ENCODE data around the gene TMIGD1. TPM values are rescaled to one million over a fixed set of nuclear protein-coding genes. Genes with fewer than 3 reads are reported as not detected.
A peak's percentile ranks its signal among the peaks of the same experiment; 100 is the strongest.

The TMIGD1 gene
- not detected in 2 replicates for total RNA-seq (2014; rRNA removed; shearing (Covaris generic))

DNA sequence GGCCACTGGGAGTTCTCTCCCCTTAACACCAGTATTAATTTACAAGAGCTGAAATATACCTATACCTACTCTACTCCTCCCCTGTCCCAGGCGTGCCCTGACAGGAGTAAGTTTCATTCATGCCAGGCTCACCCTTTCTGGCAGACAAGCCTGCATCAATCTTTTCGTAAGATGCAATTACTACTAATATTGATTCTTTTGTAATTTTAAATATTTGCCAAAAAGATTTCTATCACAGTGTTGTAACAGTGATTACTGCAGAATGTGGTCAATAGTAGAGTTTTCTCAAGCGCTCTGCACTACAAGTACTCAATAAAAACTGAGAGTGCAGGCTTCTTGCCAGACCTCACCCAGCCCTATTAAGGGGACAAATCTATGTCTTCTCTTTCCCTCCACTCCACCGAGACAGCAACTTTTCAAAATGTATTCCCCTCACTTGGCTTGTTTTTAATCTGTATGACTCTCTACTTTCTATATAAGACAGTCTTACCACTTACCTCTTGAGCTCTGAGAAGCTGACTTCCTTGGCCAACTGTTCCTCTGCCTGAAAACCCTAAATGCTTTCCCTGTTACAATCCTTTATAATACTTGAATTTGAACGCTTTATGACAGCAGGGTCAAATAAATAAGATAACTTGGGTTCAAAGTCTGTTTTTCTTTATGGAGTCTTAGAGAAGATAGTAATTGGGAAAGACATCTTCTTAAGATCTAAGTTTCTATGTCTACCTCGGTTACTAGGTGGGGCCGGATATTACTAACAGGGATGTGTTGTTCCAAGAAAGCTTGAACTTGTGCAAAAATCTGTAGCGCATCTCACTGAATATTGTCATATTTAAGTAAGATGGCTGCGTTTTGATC is at the start of gene TMIGD1:
TSS of gene TMIGD1 (minus strand) at position 555 of the 858 bp plus-strand sequence. CDS start 1,924 bp downstream, outside the sequence.
- no peak for DNase-seq (ENCODE audit: low spot score)

GRCh38 chr17:30382345-30382744 is 48.5 kb upstream of the TMIGD1 start:
- DNase-seq (ENCODE audit: low spot score) = no peak

DNA sequence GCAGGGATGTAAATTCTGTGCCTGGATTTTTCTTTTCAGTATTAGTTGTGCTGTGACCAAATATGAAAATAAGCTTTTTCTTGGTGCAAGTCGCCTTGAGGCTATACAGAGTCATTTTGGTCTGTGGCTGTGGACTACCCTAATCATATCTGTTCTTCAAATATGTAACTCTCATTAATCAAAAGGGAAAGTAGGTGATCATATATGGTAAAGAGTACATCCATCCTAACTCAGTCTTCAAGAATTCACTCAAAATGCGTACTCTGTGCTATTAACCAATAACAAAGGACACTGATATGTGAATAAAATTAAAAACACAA is 47.4 kb upstream of the TMIGD1 start:
- no peak for DNase-seq (ENCODE audit: low spot score)

DNA sequence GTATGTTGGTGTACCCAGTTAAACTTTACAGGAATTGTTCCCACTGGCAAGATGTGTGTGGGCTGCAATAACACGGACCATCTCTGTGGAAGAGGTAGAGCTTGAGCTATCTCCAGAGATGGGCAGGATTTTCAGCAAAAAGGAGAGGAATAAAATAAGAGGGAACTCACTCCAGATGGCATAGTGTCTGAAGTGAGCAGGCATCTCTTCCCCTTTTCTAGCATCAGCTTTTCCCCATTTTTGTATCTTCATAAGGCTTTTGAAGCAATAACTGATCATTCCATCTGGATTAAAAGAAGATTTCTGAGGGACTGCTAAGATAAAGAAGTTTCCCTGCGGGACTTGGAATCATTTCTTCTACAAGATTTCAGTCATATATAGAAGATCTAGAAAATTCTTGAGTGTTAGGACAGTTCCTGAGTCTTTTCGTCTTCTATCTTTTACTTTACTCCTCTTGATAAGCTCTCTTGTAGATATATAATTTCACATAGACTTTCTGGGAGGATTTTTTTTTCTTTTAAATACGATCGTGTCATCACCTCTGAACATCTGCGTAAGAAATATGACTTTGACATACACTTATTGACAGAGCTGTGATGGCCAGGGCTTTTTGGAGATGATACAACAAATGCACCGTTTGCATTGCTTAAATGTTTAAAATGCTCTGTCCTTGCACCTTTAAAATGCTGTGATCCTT is 46.9 kb upstream of the TMIGD1 start:
- no peak for DNase-seq (ENCODE audit: low spot score)

- DNase-seq (ENCODE audit: low spot score) = peak; percentile 54
Measured at GRCh38 chr17:30379903-30380381, 46.1 kb upstream of the TMIGD1 start.

GRCh38 chr17:30379303-30379902 is 45.5 kb upstream of the TMIGD1 start:
- DNase-seq (ENCODE audit: low spot score) = no peak

DNA sequence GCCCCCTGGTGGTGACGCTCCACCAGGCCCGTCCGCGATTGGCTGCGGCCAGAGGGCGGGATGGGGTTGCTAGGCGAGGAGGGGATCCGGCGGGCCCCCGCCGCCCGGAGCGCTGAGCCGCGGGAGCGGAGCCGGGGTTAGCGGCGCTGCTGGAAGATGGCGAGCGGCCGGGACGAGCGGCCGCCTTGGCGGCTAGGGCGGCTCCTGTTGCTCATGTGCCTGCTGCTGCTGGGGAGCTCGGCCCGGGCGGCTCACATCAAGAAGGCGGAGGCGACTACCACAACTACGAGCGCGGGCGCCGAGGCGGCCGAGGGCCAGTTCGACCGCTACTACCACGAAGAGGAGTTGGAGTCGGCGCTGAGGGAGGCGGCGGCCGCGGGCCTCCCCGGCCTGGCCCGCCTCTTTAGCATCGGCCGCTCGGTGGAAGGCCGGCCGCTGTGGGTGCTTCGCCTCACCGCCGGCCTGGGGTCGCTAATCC is 45.0 kb upstream of the TMIGD1 start, which contains the start of gene CPD:
TSS of gene CPD (plus strand) at position 103 of the 478 bp plus-strand sequence. CDS start at position 157, 54 bp downstream.
- DNase-seq (ENCODE audit: low spot score) = peak; percentile 97

DNA sequence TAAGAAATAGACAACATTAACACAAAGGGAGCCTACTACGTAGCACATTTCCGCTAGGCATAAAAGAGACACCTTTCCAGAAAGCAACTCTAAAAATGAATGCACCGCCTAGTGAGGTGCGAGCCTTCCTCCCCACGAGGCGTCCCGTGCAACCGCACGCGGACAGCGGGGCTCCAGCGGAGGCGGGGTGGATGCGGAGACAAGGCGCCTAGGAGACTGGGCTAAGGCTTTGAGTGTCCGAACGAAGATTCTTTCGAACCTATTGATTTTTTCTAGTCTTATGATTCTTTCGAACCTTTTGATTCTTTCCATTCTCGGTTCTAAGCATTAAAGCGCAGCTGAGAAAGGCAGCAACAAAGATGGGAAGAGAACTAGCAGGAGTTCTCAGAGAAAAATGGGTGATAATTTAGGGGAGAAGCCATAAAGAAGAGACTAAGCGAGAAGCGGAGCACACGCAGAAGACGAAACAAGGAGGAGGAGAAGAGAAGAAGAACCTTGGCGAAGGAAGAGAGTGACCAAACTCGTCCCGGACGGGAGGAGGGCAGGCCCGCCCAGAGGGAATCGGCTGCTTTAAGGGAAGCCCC is 44.5 kb upstream of the TMIGD1 start:
- DNase-seq (ENCODE audit: low spot score) = no peak

- no peak for DNase-seq (ENCODE audit: low spot score)
Measured at GRCh38 chr17:30377574-30378240, 43.9 kb upstream of the TMIGD1 start.

GRCh38 chr17:30376621-30377452 is 43.0 kb upstream of the TMIGD1 start:
- peak; percentile 57 for DNase-seq (ENCODE audit: low spot score)

- no peak for DNase-seq (ENCODE audit: low spot score)
Measured at GRCh38 chr17:30375661-30376060, 41.8 kb upstream of the TMIGD1 start.

- no peak for DNase-seq (ENCODE audit: low spot score)
Measured at GRCh38 chr17:30372755-30373154, 38.9 kb upstream of the TMIGD1 start.

DNA sequence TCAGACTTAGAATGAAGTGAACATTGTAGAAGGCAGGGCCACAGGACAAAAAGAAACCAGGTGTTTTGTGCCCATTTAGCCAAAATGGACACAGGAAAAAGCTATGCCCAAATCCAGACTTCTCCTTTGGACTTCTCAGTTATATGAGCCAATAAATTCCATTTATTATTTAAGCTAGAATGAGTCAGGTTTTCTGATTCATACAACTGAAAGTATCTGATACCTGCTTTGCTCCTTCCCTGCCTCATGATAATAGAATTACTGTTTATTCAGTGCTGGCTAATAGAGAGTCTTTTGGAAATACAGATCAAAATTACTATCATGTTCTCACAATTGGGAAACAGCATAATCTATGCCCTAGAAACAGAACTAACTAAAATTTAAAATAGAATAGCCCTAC is 36.1 kb upstream of the TMIGD1 start:
- peak; percentile 7 for DNase-seq (ENCODE audit: low spot score)

- DNase-seq (ENCODE audit: low spot score) = no peak
Measured at GRCh38 chr17:30368912-30369720, 35.3 kb upstream of the TMIGD1 start.

GRCh38 chr17:30366536-30366935 is 32.7 kb upstream of the TMIGD1 start:
- DNase-seq (ENCODE audit: low spot score) = no peak

DNA sequence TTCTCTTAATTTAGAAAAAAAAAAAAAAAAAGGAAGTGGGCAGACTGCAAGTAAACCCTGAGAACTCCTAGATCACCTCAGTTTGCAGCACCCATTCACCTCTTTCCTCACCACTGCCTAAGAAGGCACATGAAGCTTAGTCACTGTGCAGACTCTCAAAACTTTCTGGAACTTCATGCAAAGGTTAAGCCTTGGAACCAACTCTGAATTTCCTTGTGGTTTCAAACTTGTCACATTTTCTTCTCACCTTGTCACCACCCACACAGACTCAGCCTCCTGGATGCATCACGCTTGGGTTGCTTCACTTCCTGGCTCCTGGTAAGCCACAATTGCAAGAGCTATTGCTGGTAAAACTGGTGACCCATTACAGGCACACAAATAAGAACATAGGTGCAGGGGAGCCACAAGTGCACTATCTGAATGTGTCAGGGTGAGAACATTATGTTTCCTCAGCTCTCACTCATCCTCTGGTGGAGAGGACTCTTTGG is 29.9 kb upstream of the TMIGD1 start:
- DNase-seq (ENCODE audit: low spot score) = peak; percentile 47

- no peak for DNase-seq (ENCODE audit: low spot score)
Measured at GRCh38 chr17:30361766-30362279, 28.0 kb upstream of the TMIGD1 start.

GRCh38 chr17:30360086-30360808 is 26.4 kb upstream of the TMIGD1 start:
- DNase-seq (ENCODE audit: low spot score) = no peak

Data from HT-29 (cell line).